SK-N-MC (cell line): ENCODE measurements around the gene AP5B1.

Experiments used
- FOXP2 ChIP-seq: optimal IDR thresholded peaks from 2 replicates; pipeline ENCODE3; 2011; ENCODE audit warnings: mild to moderate bottlenecking, moderate library complexity; ENCODE audit not compliant: insufficient read depth; ENCODE audit errors: extremely low read length, control extremely low read depth
- POLR2AphosphoS5 ChIP-seq: IDR thresholded peaks from 2 replicates; pipeline ENCODE4 v1.6.1; 2012; ENCODE audit warnings: mild to moderate bottlenecking, low read depth, low read length, borderline replicate concordance

DNA sequence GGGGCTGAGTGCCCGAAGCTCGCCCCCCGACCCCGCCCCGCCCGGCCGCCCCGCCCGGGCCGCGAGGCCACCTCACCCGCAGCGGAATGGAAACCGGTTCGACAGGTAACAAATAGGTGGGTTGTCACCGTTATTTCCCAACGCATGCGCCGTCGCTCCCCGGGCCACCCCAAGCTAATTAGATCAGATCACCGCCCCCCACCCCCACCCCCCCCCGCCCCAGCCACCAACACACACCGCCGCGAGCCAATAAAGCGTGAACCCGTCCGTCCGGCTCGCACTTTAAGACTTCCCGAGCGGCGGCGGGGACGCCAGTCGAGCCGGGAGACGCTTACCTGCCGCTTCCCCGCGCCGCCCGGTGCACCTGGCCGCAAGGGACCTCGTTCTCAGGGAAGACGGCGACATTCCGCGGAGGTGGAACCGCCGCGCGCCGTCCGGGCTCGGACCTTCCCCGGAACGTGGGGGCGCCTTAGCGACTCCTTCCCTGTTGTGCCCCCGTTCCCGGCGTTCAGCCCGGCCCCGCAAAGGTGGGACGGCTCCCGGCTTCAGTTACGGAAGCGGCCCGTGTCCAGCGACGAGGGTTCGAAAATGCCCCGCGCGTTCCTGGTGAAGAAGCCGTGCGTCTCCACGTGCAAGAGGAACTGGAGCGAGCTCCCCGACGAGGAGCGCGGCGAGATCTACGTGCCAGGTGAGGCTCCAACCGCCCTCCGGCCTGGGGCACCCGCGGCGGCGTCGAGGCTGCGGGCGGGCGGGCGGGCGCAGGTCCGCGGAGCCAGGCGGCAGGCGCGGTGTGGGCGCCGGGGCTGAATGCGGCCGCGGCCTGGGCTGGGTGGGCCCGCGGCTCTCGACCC is 6.2 kb upstream of the AP5B1 start, which contains the start of gene OVOL1:
- TF ChIP-seq POLR2AphosphoS5: no peak
- TF ChIP-seq FOXP2: no peak
